GM23248 (cell line): ENCODE results near the gene AR. TPM values are rescaled to one million over a fixed set of nuclear protein-coding genes. Genes with fewer than 3 reads are reported as not detected.

Experiments
- DNase-seq: peaks from one replicate; pipeline ENCODE4 v3.0.0-alpha.2; 2015
- H2AFZ ChIP-seq: fragments of 200-600 bp; sonication (generic); 2 replicates; pipeline ENCODE4 v1.6.1; 2016; ENCODE audit warnings: antibody characterized with exemption
- H3F3A ChIP-seq: fragments of 200-600 bp; sonication (generic); 2 replicates; pipeline ENCODE4 v1.6.1; 2016; ENCODE audit warnings: mild to moderate bottlenecking, antibody characterized with exemption, mixed run types; ENCODE audit not compliant: insufficient read depth
- H3K27ac ChIP-seq: fragments of 200-600 bp; sonication (generic); 2 replicates; pipeline ENCODE4 v1.5.1; 2016; ENCODE audit warnings: mild to moderate bottlenecking
- H3K27me3 ChIP-seq: fragments of 200-600 bp; sonication (generic); replicated peaks from 2 replicates; pipeline ENCODE4 v1.6.1; 2016; ENCODE audit warnings: mild to moderate bottlenecking; ENCODE audit not compliant: insufficient read depth
- H3K36me3 ChIP-seq: fragments of 200-600 bp; sonication (generic); 2 replicates; pipeline ENCODE4 v1.6.1; 2016; ENCODE audit warnings: low read depth, mild to moderate bottlenecking
- H3K4me1 ChIP-seq: fragments of 200-600 bp; sonication (generic); 2 replicates; pipeline ENCODE4 v1.6.1; 2016; ENCODE audit warnings: mild to moderate bottlenecking; ENCODE audit not compliant: insufficient read depth
- H3K4me2 ChIP-seq: fragments of 200-600 bp; sonication (generic); one replicate; pipeline ENCODE4 v1.6.1; 2016; ENCODE audit warnings: mild to moderate bottlenecking; ENCODE audit not compliant: unreplicated experiment
- H3K4me3 ChIP-seq: fragments of 200-600 bp; sonication (generic); 2 replicates; pipeline ENCODE4 v1.5.1; 2016; ENCODE audit warnings: mild to moderate bottlenecking
- H3K79me2 ChIP-seq: fragments of 200-600 bp; sonication (generic); 2 replicates; pipeline ENCODE4 v1.6.1; 2016; ENCODE audit warnings: mild to moderate bottlenecking; ENCODE audit not compliant: insufficient read depth
- H3K9ac ChIP-seq: fragments of 200-600 bp; sonication (generic); 2 replicates; pipeline ENCODE4 v1.6.1; 2016; ENCODE audit warnings: mild to moderate bottlenecking
- H3K9me2 ChIP-seq: fragments of 200-600 bp; sonication (generic); 2 replicates; pipeline ENCODE4 v1.6.1; 2016; ENCODE audit warnings: mixed run types, mild to moderate bottlenecking, moderate library complexity; ENCODE audit not compliant: insufficient read depth
- H3K9me3 ChIP-seq: fragments of 200-600 bp; sonication (generic); one replicate; pipeline ENCODE4 v1.6.1; 2017; ENCODE audit warnings: low read depth
- H4K20me1 ChIP-seq: fragments of 200-600 bp; sonication (generic); 2 replicates; pipeline ENCODE4 v1.6.0; 2016; ENCODE audit not compliant: insufficient read depth
- EZH2 ChIP-seq: fragments of 200-600 bp; sonication (generic); IDR thresholded peaks from 2 replicates; pipeline ENCODE4 v1.6.1; 2018; ENCODE audit warnings: antibody characterized with exemption, mild to moderate bottlenecking; ENCODE audit not compliant: insufficient read depth, poor library complexity, severe bottlenecking
- EZH2phosphoT487 ChIP-seq: fragments of 200-600 bp; sonication (generic); IDR thresholded peaks from 2 replicates; pipeline ENCODE4 v1.6.1; 2018; ENCODE audit warnings: antibody characterized with exemption, moderate library complexity, mild to moderate bottlenecking, low read depth; ENCODE audit not compliant: insufficient read depth
- WGBS, 2 experiments: methylation state at CpG; one replicate each; pipeline ENCODE4 v1.1.6; 2015 to 2017; ENCODE audit warnings: low lambda C conversion rate in 2 of 2, low coverage in 1 of 2; ENCODE audit errors: missing lambda C conversion rate in 2 of 2; 5-methylcytosine and 5-hydroxymethylcytosine counted together
- in situ Hi-C: fragments of 300-500 bp; cut with MboI; formaldehyde crosslinking; loops from 2 replicates; pipeline ENCODE4 v1.15.0; 2020
- polyA plus RNA-seq: library from polyadenylated mRNA; unstranded; fragments of >200 nt; fragmentation: Nextera tagmentation; extraction: Ambion mirVana; gene quantifications from 2 replicates; pipeline ENCODE4 v1.2.1, GENCODE V29; 2016
- total RNA-seq: library from RNA; depleted of rRNA; stranded (reverse); fragments of >200 nt; shearing (Covaris generic); gene quantifications from 2 replicates; pipeline ENCODE4 v1.2.3, GENCODE V29; 2014

The AR gene
- total and polyA plus RNA-seq, 2 experiments from 2014 or later: 1.2 to 4.8 TPM

DNA sequence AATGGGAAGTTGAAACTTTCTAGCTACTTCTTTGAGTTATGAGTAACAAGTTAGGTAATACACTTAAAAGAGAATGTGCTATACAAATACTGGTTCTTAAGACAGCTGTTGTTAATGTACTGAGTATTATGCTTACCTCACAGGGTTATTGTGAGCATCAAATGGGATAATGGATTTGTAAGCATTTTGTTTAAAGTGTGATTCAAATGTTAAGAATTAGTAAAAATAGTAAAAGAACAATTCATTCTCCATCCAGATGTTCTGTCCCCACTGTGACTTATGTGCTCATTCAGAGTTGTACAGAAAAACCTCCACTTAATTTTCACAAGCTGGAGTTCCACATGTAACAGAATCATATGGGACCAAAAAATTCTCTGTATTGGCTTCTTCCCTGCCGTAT is 63.6 kb downstream of the AR start:
- Histone ChIP-seq H3F3A (peaks cover 42% of the 10 kb centered on the region), H3K9me3 (no peaks in the 10 kb centered on the region), H3K4me1 (peaks cover 48% of the 10 kb centered on the region), H3K9ac (0 out of 2 replicates have a peak overlapping the region, but pooled peaks have one; percentile 24), H4K20me1 (no peaks in the 10 kb centered on the region), H3K9me2 (no peaks in the 10 kb centered on the region), H3K79me2 (no peaks in the 10 kb centered on the region), H3K27me3 (no peaks in the 10 kb centered on the region), H3K27ac (peak overlapping the region; percentile 78), H3K36me3 (no peaks in the 10 kb centered on the region), H2AFZ (no peak overlapping the region), H3K4me2 (peak overlapping the region; percentile 70), H3K4me3 (no peak overlapping the region)
- TF ChIP-seq EZH2phosphoT487: no peak
- no peak for TF ChIP-seq EZH2
- in situ Hi-C loops: no loop called here
- DNase-seq: peak; percentile 71
- WGBS, 2 experiments: 0 to 8% methylated on average over 1 of the region's 1 CpG

DNA sequence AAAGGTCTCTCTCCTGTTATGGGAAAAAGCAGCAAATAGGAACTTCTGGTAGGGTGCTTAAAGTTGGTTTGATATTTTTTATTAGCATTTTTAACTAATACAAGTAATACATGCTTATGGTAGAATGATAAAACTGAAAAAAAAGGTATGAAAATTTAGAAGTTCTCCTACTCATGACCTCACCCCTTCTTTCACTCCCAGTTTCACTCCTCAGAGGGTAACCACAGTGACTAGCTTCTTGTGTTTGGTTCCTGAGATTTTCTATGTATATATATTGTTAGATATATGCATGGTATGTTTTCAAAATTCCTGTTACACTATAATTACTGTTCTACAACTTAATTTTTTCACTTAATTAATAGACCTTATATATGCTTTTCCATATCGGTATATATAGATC is 66.5 kb downstream of the AR start:
- H2AFZ ChIP-seq: no peak overlapping the region
- no peaks in the 10 kb centered on the region for H3K9me3 ChIP-seq
- H3K4me1 ChIP-seq: peaks cover 52% of the 10 kb centered on the region
- TF ChIP-seq EZH2 (no peak), EZH2phosphoT487 (no peak)
- WGBS, 2 experiments: 0% methylated on average over 1 of the region's 1 CpG
- H3K4me3 ChIP-seq: no peak overlapping the region
- no peaks in the 10 kb centered on the region for H3K9me2 ChIP-seq
- in situ Hi-C loops: no loop called here
- H3K27me3 ChIP-seq: no peaks in the 10 kb centered on the region
- no peak overlapping the region for H3K4me2 ChIP-seq
- H3K79me2 ChIP-seq: no peaks in the 10 kb centered on the region
- H3K27ac ChIP-seq: no peak overlapping the region
- H3K9ac ChIP-seq: no peak overlapping the region
- no peaks in the 10 kb centered on the region for H4K20me1 ChIP-seq
- DNase-seq: no peak
- peaks cover 35% of the 10 kb centered on the region for H3F3A ChIP-seq
- H3K36me3 ChIP-seq: no peaks in the 10 kb centered on the region

DNA sequence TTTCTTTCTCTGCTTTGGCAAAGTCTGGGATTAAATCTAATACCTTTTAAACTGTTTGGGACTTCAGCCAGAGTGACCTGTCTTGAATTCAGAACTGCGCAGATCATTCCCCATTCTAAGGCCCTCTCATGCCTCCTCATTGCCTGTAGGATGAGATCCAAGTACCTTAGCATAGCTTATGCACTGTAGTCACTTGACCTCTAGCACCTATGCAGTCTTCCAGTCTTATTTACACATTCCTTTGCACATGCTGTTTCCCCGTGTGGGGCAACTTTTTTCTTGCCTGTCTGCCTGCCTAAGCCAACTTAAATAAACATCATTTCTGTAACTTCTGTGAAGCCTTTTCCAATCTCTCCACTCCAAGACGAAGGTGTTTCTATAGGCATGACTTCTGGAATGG is 68.4 kb downstream of the AR start:
- no peak overlapping the region for H3K4me3 ChIP-seq
- peaks cover 2% of the 10 kb centered on the region for H3K9me3 ChIP-seq
- no peak overlapping the region for H2AFZ ChIP-seq
- H3K27ac ChIP-seq: peak overlapping the region; percentile 12; the same call in 1 of the 2 replicates
- DNase-seq: peak; percentile 27
- H4K20me1 ChIP-seq: no peaks in the 10 kb centered on the region
- in situ Hi-C loops: no loop called here
- WGBS, 2 experiments: 41 to 47% methylated on average over 3 of the region's 3 CpGs
- H3K36me3 ChIP-seq: no peaks in the 10 kb centered on the region
- H3F3A ChIP-seq: peaks cover 24% of the 10 kb centered on the region
- H3K4me2 ChIP-seq: no peak overlapping the region
- TF ChIP-seq EZH2phosphoT487 (no peak), EZH2 (no peak)
- H3K9me2 ChIP-seq: no peaks in the 10 kb centered on the region
- H3K4me1 ChIP-seq: peaks cover 41% of the 10 kb centered on the region
- no peak overlapping the region for H3K9ac ChIP-seq
- no peaks in the 10 kb centered on the region for H3K27me3 ChIP-seq
- H3K79me2 ChIP-seq: no peaks in the 10 kb centered on the region

DNA sequence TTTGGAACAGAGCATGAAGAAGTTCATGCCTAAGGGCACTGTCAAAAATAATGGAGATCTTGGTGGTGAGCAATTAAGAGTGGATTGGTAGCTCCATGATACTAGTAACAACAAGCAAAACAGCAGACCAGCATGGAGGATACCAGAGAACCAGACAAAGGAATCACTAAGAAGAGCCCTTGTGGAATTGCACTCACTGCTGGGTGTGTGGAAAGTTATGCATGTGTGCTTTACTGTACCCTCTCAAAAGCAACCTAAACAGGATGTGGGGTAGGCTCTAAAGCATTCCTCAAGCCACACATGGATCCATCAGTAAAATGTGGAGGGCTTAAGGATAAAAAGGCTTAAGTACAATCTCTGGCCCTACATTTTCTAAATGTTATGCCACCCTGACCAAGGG is 69.5 kb downstream of the AR start:
- peaks cover 31% of the 10 kb centered on the region for H3K4me1 ChIP-seq
- no peak overlapping the region for H3K9ac ChIP-seq
- H3K27me3 ChIP-seq: no peaks in the 10 kb centered on the region
- H3K9me3 ChIP-seq: peaks cover 2% of the 10 kb centered on the region
- no peak for DNase-seq
- H4K20me1 ChIP-seq: no peaks in the 10 kb centered on the region
- no peak overlapping the region for H2AFZ ChIP-seq
- H3K9me2 ChIP-seq: no peaks in the 10 kb centered on the region
- no peaks in the 10 kb centered on the region for H3K79me2 ChIP-seq
- no peak overlapping the region for H3K4me3 ChIP-seq
- TF ChIP-seq EZH2phosphoT487 (no peak), EZH2 (no peak)
- H3K36me3 ChIP-seq: no peaks in the 10 kb centered on the region
- no peak overlapping the region for H3K4me2 ChIP-seq
- H3K27ac ChIP-seq: peak overlapping the region; percentile 65
- H3F3A ChIP-seq: peaks cover 14% of the 10 kb centered on the region
- in situ Hi-C loops: no loop called here

DNA sequence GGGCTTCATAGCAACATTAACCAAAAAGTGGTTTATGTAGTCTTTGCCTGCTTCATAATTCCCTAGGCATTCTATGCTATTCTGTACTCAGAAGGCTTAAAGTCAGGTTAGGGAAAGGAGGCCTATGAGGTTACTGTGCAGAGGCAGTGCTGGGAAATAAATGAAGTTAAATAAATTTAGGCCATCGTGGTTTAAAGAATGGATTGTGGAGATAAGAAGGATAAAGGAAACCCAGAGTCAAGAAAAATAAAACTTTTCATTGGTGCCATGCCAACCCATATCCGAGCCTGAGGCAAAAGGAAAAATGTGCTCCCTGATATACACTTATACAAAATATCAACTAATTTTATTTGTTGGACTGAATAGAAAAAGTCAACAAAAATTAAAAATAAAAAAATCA is 70.2 kb downstream of the AR start:
- Histone ChIP-seq H3K27me3 (no peaks in the 10 kb centered on the region), H3K4me1 (peaks cover 32% of the 10 kb centered on the region), H3F3A (peaks cover 12% of the 10 kb centered on the region), H4K20me1 (no peaks in the 10 kb centered on the region), H3K9me2 (no peaks in the 10 kb centered on the region), H3K9ac (peak overlapping the region; percentile 24; the same call in 1 of the 2 replicates), H3K4me3 (no peak overlapping the region), H3K79me2 (no peaks in the 10 kb centered on the region), H2AFZ (no peak overlapping the region), H3K36me3 (no peaks in the 10 kb centered on the region), H3K9me3 (peaks cover 2% of the 10 kb centered on the region), H3K4me2 (no peak overlapping the region), H3K27ac (peak overlapping the region; percentile 65)
- TF ChIP-seq EZH2 (no peak), EZH2phosphoT487 (no peak)
- in situ Hi-C loops: no loop called here
- no peak for DNase-seq
- WGBS, 2 experiments: 77 to 88% methylated on average over 2 of the region's 2 CpGs
